GM18526 (cell line): ENCODE results near the gene TAF1.

ENCODE experiments used
- POLR2A ChIP-seq: IDR thresholded peaks from 3 replicates; pipeline ENCODE4 v1.6.1; 2011; ENCODE audit not compliant: insufficient read length; ENCODE audit errors: extremely low read depth

Gene TAF1

GRCh38 chrX:71365875-71366673 is at the start of gene TAF1:
TSS of gene TAF1 (plus strand) at chrX:71366357. CDS start at chrX:71366375, 18 bp downstream.
- TF ChIP-seq POLR2A, result peak; percentile 54

DNA sequence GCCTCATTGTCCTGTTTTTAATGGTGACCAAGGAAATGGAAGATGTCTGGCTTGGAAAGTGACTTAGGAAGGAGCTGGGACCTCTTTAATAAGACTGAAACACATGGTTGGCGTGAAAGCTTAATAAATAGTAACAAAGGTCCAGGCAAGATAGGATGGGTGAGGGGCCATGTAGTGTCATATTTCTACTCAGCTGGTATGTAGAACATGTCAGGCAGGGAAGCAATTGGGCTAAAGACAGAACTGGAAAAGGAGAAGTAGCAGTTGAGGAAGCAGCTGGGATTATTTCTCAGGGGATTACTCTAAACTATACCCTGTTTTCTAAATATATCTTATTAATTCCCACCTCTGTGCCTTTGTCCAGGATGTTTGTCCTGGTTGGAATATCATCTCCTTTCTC is 46.0 kb upstream of the TAF1 start:
- no peak for TF ChIP-seq POLR2A

DNA sequence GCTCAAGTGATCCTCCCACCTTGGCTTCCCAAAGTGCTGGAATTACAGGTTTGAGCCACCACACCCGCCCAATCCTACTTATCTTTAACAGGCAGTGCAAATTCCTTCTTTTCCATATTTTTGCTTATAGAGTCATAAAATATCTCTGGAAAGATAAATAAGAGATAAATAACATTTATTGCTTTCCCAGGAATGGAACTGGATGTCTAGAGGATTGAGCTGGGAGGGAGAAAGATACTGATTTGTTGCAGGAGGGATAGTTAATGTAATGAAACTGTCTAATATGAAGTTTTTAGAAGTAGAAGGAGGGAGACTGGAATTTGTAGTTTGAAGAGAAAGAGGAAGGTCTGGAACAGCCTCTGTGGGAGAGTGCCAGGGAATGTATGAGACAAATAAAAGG is 44.4 kb upstream of the TAF1 start:
- no peak for TF ChIP-seq POLR2A

DNA sequence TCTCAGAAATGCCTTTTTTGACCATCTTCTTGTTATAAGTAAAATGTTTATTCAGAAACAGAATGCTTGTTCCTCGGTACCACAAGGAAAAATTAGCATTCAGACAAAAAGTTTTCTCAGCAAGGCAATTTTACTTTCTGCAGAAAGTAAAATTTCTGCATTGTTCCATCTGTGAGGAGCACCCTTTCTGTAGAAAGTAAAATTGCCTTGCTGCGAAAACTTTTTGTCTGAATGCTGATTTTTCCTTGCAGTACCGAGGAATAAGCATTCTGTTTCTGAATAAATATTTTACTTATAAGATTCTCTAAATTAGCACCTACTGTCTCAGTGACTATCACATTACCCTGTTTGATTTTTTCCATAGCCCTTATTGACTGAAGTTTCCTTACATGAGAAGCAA is 39.8 kb upstream of the TAF1 start:
- TF ChIP-seq POLR2A, result no peak

GRCh38 chrX:71364221-71364620 is 1.9 kb upstream of the TAF1 start:
- TF ChIP-seq POLR2A, result no peak

- TF ChIP-seq POLR2A, result peak; percentile 66
These were observed 742 bp upstream of the TAF1 start for GRCh38 chrX:71365356-71365874.

GRCh38 chrX:71366674-71367256 is 608 bp downstream of the TAF1 start:
- no peak for TF ChIP-seq POLR2A

GRCh38 chrX:71367396-71367795 is 1.2 kb downstream of the TAF1 start:
- TF ChIP-seq POLR2A, result no peak

DNA sequence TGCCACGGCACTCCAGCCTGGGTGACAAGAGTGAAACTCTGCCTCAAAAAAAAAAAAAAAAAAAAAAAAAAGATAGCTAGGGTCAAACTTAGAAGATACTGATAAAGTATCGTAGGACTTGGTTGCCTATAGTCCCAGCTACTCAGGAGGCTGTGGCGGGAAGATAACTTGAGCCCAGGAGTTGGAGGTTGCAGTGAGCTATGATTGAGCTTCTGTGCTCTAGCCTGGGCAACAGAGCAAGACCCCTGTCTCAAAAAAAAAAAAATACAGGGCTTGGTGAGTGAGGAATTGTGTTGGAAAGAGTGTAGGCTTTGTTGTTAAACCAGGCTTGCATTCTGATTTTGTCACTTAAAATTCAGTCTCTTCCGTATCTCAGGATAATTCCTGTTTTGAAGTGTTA is 6.2 kb downstream of the TAF1 start:
- TF ChIP-seq POLR2A, result no peak

DNA sequence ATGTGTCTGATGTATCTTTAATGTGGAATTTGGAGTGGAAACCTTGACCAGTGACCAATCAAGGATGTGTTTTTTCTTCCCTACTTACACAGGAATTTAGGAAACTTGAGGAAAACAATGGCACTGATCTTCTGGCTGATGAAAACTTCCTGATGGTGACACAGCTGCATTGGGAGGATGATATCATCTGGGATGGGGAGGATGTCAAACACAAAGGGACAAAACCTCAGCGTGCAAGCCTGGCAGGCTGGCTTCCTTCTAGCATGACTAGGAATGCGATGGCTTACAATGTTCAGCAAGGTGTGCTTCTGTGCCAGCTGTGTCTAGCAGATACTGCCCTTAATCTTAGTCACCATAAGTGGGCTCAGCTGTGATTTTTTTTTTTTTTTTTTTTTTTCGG is 12.6 kb downstream of the TAF1 start:
- TF ChIP-seq POLR2A, result no peak

- TF ChIP-seq POLR2A, result no peak
These were observed 27.8 kb downstream of the TAF1 start for GRCh38 chrX:71393919-71394318.

GRCh38 chrX:71396576-71396975 is 30.4 kb downstream of the TAF1 start:
- no peak for TF ChIP-seq POLR2A

DNA sequence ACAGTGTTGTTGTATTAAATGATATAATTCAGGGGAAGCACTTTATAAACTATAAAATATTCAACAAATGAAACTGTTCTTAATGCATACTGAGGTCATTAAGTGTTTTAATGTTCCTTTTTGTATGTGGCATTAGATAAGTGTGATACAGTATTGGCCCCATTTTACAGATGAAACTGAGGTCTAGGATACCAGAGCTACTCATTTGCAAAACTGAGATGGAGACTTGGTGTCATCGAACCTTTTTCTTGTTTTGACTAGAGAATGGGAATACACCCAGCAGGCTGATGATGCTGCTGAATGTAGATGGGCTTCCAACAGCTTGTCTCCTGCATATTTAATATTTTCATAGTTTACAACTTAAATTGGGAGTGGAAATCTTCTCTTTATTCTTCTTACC is 34.6 kb downstream of the TAF1 start:
- TF ChIP-seq POLR2A, result no peak

- TF ChIP-seq POLR2A, result no peak
These were observed 54.5 kb downstream of the TAF1 start for GRCh38 chrX:71420686-71421085.

- no peak for TF ChIP-seq POLR2A
These were observed 66.6 kb downstream of the TAF1 start for GRCh38 chrX:71432733-71433132.

GRCh38 chrX:71438750-71439149 is 72.6 kb downstream of the TAF1 start:
- no peak for TF ChIP-seq POLR2A
